ENCODE results near the gene DLK1. TPM values are rescaled to one million over a fixed set of nuclear protein-coding genes. Genes with fewer than 3 reads are reported as not detected.

The DLK1 gene
- total and polyA plus RNA-seq, 2 of the 4 experiments (the other 2 are of a cell fraction): under 0.01 to 0.07 TPM

DNA sequence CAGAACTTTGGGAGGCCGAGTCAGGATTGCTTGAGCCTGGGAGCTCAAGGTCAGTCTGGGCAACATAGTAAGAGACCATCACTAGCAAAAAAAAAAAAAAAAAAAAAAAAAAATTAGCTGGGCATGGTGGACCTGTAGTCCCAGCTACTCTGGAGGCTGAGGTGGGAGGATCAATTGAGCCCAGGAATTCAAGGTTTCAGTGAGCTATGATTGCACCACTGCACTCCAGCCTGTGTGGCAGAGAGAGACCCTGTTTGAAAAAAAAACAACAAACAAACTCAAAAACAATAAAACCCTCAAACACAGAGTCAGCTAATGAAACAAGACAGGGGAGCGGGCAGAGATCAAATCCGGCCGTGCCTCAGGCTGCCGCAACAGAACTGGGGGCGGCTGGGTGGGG lies 41.7 kb upstream of the DLK1 start:
- Histone ChIP-seq H3K36me3 (ENCODE audit: control insufficient read depth, insufficient read depth, low read length) (no peaks in the 10 kb centered on the region), H2BK15ac (ENCODE audit: low read depth, low read length) (no peak overlapping the region), H3K4me2 (ENCODE audit: low read depth, low read length) (no peak overlapping the region), H3K27me3 (ENCODE audit: control insufficient read depth, insufficient read depth, low read length) (peaks cover 10% of the 10 kb centered on the region), H3K27ac (ENCODE audit: insufficient read depth, low read length) (no peak overlapping the region), H4K8ac (ENCODE audit: low read depth in 2 of 2, low read length in 2 of 2) (no peak overlapping the region), H2BK20ac (ENCODE audit: low read depth, low read length) (no peak overlapping the region), H3K56ac (ENCODE audit: extremely low read depth, insufficient read depth, low read length) (no peak overlapping the region), H2AK5ac (ENCODE audit: low read depth, low read length) (no peak overlapping the region), H2AK9ac (replicated peaks; ENCODE audit: low read depth, low read length, poor library complexity) (no peak overlapping the region), H3K79me1 (ENCODE audit: low read depth in 1 of 2, low read length in 2 of 2) (no peaks in the 10 kb centered on the region), H4K20me1 (ENCODE audit: insufficient read depth, low read length) (no peaks in the 10 kb centered on the region), H2BK5ac (ENCODE audit: low read depth, low read length, poor library complexity, severe bottlenecking) (no peak overlapping the region), H3K4me3 (ENCODE audit: insufficient read depth, low read depth, low read length) (no peak overlapping the region), H4K5ac (ENCODE audit: low read depth, low read length) (no peak overlapping the region), H3K9ac (ENCODE audit: low read depth, low read length) (no peak overlapping the region), H3K9me3 (ENCODE audit: control insufficient read depth, insufficient read depth, low read length) (peaks cover 2% of the 10 kb centered on the region; the same call in 1 of the 2 replicates), H2AFZ (replicated peaks; ENCODE audit: low read length, poor library complexity) (no peak overlapping the region), H3K18ac (ENCODE audit: low read depth, low read length) (no peak overlapping the region), H3K4ac (ENCODE audit: low read depth, low read length) (no peak overlapping the region), H3K14ac (replicated peaks; ENCODE audit: low read depth, low read length) (no peak overlapping the region), H3K4me1 (ENCODE audit: control insufficient read depth, insufficient read depth, low read length) (peaks cover 9% of the 10 kb centered on the region), H4K91ac (ENCODE audit: insufficient read depth, low read depth, low read length) (no peak overlapping the region), H3K23ac (ENCODE audit: low read depth, low read length) (no peak overlapping the region), H3K9me1 (ENCODE audit: insufficient read depth, low read length) (peaks cover 8% of the 10 kb centered on the region), H2BK120ac (ENCODE audit: low read depth, low read length) (no peak overlapping the region)
- no peak for ATAC-seq (ENCODE audit: low read depth)
- in situ Hi-C loops (cut with MboI; ENCODE audit: low sequenced_read_pairs) (no loop called here), intact Hi-C loops (cut with micrococcal nuclease) (no loop called here), dilution Hi-C loops (cut with HindIII; ENCODE audit: low sequenced_read_pairs, unreplicated experiment) (no loop called here)
- DNase-seq: no peak
- BruUV-seq (replicated peaks): no TSS peak
- ChIA-PET POLR2A (ENCODE audit: unreplicated experiment) (no interaction called here), CTCF (no interaction called here)
- no CpG with 5 or more reads among the region's 6 CpGs for WGBS, 2 experiments (ENCODE audit: extremely low coverage in 2 of 2, insufficient read length in 1 of 2)
- TF ChIP-seq FOS (IDR thresholded peaks at IDR 0.05; ENCODE audit: low read depth, low read length) (no peak), CEBPB (IDR thresholded peaks at IDR 0.05; ENCODE audit: low read depth, low read length) (no peak), RAD21 (IDR thresholded peaks at IDR 0.05; ENCODE audit: low read length) (no peak), SMC3 (IDR thresholded peaks at IDR 0.05; ENCODE audit: low read depth, low read length) (no peak), MAFK (IDR thresholded peaks at IDR 0.05; ENCODE audit: low read depth, low read length) (no peak), ELK1 (IDR thresholded peaks at IDR 0.05; ENCODE audit: borderline replicate concordance, low read depth, low read length) (no peak), NFE2L2 (IDR thresholded peaks at IDR 0.05; ENCODE audit: low read depth, low read length) (no peak), CHD1 (IDR thresholded peaks at IDR 0.05; ENCODE audit: low read depth, low read length) (no peak), RFX5 (IDR thresholded peaks at IDR 0.05; ENCODE audit: low read depth, low read length) (no peak), MXI1 (IDR thresholded peaks at IDR 0.05; ENCODE audit: borderline replicate concordance, low read depth, low read length) (no peak), POLR2A (IDR thresholded peaks at IDR 0.05; ENCODE audit: low read depth, low read length) (no peak), RCOR1 (IDR thresholded peaks at IDR 0.05; ENCODE audit: insufficient replicate concordance, low read length) (no peak), MAZ (IDR thresholded peaks at IDR 0.05; ENCODE audit: borderline replicate concordance, low read depth, low read length) (no peak)
- TF ChIP-seq, protein P1, sequence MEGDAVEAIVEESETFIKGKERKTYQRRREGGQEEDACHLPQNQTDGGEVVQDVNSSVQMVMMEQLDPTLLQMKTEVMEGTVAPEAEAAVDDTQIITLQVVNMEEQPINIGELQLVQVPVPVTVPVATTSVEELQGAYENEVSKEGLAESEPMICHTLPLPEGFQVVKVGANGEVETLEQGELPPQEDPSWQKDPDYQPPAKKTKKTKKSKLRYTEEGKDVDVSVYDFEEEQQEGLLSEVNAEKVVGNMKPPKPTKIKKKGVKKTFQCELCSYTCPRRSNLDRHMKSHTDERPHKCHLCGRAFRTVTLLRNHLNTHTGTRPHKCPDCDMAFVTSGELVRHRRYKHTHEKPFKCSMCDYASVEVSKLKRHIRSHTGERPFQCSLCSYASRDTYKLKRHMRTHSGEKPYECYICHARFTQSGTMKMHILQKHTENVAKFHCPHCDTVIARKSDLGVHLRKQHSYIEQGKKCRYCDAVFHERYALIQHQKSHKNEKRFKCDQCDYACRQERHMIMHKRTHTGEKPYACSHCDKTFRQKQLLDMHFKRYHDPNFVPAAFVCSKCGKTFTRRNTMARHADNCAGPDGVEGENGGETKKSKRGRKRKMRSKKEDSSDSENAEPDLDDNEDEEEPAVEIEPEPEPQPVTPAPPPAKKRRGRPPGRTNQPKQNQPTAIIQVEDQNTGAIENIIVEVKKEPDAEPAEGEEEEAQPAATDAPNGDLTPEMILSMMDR (conservative IDR thresholded peaks at IDR 0.05; ENCODE audit: low read depth, low read length): no peak
